Activated CD4-positive, alpha-beta T cell treated with anti-CD3 and anti-CD28 coated beads, Interleukin-2, amount 10 ng/mL, durations not matched to agents 7 days and 5 days (primary cell): ENCODE data around the gene PCDHB1. TPM values are rescaled to one million over a fixed set of nuclear protein-coding genes. Genes with fewer than 3 reads are reported as not detected.
"Not testable (repeated sequence)": the region's sequence is repeated elsewhere in the genome, so short reads cannot be mapped to it uniquely, and the experiment has no call there.

Experiments
- CTCF ChIA-PET: fragments of 350-600 bp; sonication (Branson Sonifier 250); formaldehyde crosslinking; loops from one replicate; lab custom pipeline; 2021; ENCODE audit warnings: antibody characterized with exemption; lab: Charles Lee
- POLR2A ChIA-PET: fragments of 350-600 bp; sonication (Branson Sonifier 250); formaldehyde crosslinking; loops from one replicate; lab custom pipeline; 2021; ENCODE audit warnings: antibody characterized with exemption; lab: Charles Lee
- DNase-seq: peaks from one replicate; pipeline ENCODE4 v3.0.0-alpha.2; 2020
- H3K27ac Mint-ChIP-seq: one replicate; pipeline ENCODE4 v1.8.0; 2021; ENCODE audit warnings: mild to moderate bottlenecking, moderate library complexity, mixed read lengths
- H3K27me3 Mint-ChIP-seq: one replicate; pipeline ENCODE4 v1.8.0; 2021; ENCODE audit warnings: mixed read lengths
- H3K36me3 Mint-ChIP-seq: one replicate; pipeline ENCODE4 v1.8.0; 2021; ENCODE audit warnings: low read depth, mixed read lengths
- H3K4me1 Mint-ChIP-seq: one replicate; pipeline ENCODE4 v1.8.0; 2021; ENCODE audit warnings: mixed read lengths
- H3K4me3 Mint-ChIP-seq: one replicate; pipeline ENCODE4 v1.8.0; 2021; ENCODE audit warnings: mild to moderate bottlenecking, moderate library complexity, mixed read lengths
- H3K9me3 Mint-ChIP-seq: one replicate; pipeline ENCODE4 v1.8.0; 2021; ENCODE audit warnings: mixed read lengths
- total RNA-seq, 2 experiments: library from RNA; stranded (reverse); gene quantifications; one replicate each; pipeline ENCODE4 v1.2.3, GENCODE V29; 2021

PCDHB1 gene
- total RNA-seq, 2 experiments from 2014 or later = not detected

- CTCF ChIA-PET = no interaction called here
- H3K36me3 Mint-ChIP-seq = no peaks in the 10 kb centered on the region
- H3K27me3 Mint-ChIP-seq = no peaks in the 10 kb centered on the region
- DNase-seq = no peak
- no peak overlapping the region for H3K4me3 Mint-ChIP-seq
- no peak overlapping the region for H3K27ac Mint-ChIP-seq
- H3K9me3 Mint-ChIP-seq = no peaks in the 10 kb centered on the region
- POLR2A ChIA-PET = no interaction called here
- H3K4me1 Mint-ChIP-seq = no peaks in the 10 kb centered on the region
Measured at GRCh38 chr5:141039061-141039460, 12.1 kb upstream of the PCDHB1 start.

- Mint-ChIP-seq H3K4me3 (no peak overlapping the region), H3K27me3 (no peaks in the 10 kb centered on the region), H3K4me1 (no peaks in the 10 kb centered on the region), H3K27ac (no peak overlapping the region), H3K36me3 (no peaks in the 10 kb centered on the region), H3K9me3 (no peaks in the 10 kb centered on the region)
- DNase-seq = no peak
- CTCF ChIA-PET = no interaction called here
- POLR2A ChIA-PET = no interaction called here
Measured at GRCh38 chr5:141039517-141039916, 11.7 kb upstream of the PCDHB1 start.

- POLR2A ChIA-PET = no interaction called here
- no peaks in the 10 kb centered on the region for H3K27me3 Mint-ChIP-seq
- H3K36me3 Mint-ChIP-seq = no peaks in the 10 kb centered on the region
- H3K4me3 Mint-ChIP-seq = no peak overlapping the region
- no peak overlapping the region for H3K27ac Mint-ChIP-seq
- no peak for DNase-seq
- no peaks in the 10 kb centered on the region for H3K4me1 Mint-ChIP-seq
- CTCF ChIA-PET = no interaction called here
- no peaks in the 10 kb centered on the region for H3K9me3 Mint-ChIP-seq
Measured at GRCh38 chr5:141040093-141040770, 10.9 kb upstream of the PCDHB1 start.

- H3K4me1 Mint-ChIP-seq = no peaks in the 10 kb centered on the region
- peak; percentile 82 for DNase-seq
- POLR2A ChIA-PET = interaction anchor here (0.7 kb wide), 1 partner anchor 321 kb away, joined by 3 read pairs; no protein-coding TSS in a partner anchor
- no peak overlapping the region for H3K4me3 Mint-ChIP-seq
- CTCF ChIA-PET = no interaction called here
- H3K27ac Mint-ChIP-seq = no peak overlapping the region
- H3K27me3 Mint-ChIP-seq = no peaks in the 10 kb centered on the region
- H3K36me3 Mint-ChIP-seq = no peaks in the 10 kb centered on the region
- no peaks in the 10 kb centered on the region for H3K9me3 Mint-ChIP-seq
Measured at GRCh38 chr5:141040771-141041426, 10.3 kb upstream of the PCDHB1 start.

- CTCF ChIA-PET = no interaction called here
- no peak for DNase-seq
- H3K27me3 Mint-ChIP-seq = no peaks in the 10 kb centered on the region
Measured at GRCh38 chr5:141041427-141041785, 9.8 kb upstream of the PCDHB1 start.

GRCh38 chr5:141042555-141042954 lies 8.6 kb upstream of the PCDHB1 start:
- H3K36me3 Mint-ChIP-seq = no peaks in the 10 kb centered on the region
- CTCF ChIA-PET = no interaction called here
- H3K9me3 Mint-ChIP-seq = no peaks in the 10 kb centered on the region
- POLR2A ChIA-PET = no interaction called here
- H3K4me3 Mint-ChIP-seq = no peak overlapping the region
- DNase-seq = no peak
- H3K27me3 Mint-ChIP-seq = no peaks in the 10 kb centered on the region
- no peaks in the 10 kb centered on the region for H3K4me1 Mint-ChIP-seq
- no peak overlapping the region for H3K27ac Mint-ChIP-seq

More at GRCh38 chr5:141041427-141041785, 9.8 kb upstream of the PCDHB1 start:
- Mint-ChIP-seq H3K36me3 (no peaks in the 10 kb centered on the region), H3K27ac (no peak overlapping the region), H3K4me1 (no peaks in the 10 kb centered on the region), H3K9me3 (no peaks in the 10 kb centered on the region), H3K4me3 (no peak overlapping the region)
- POLR2A ChIA-PET = interaction anchor here (0.7 kb wide), 1 partner anchor 321 kb away, joined by 3 read pairs; no protein-coding TSS in a partner anchor

- Mint-ChIP-seq H3K4me3 (no peak overlapping the region), H3K27ac (no peak overlapping the region), H3K27me3 (peaks cover 7% of the 10 kb centered on the region), H3K36me3 (no peaks in the 10 kb centered on the region), H3K9me3 (peaks cover 10% of the 10 kb centered on the region), H3K4me1 (peaks cover 2% of the 10 kb centered on the region)
- no peak for DNase-seq
- ChIA-PET POLR2A (no interaction called here), CTCF (no interaction called here)
Measured at GRCh38 chr5:141051521-141051866, 320 bp downstream of the PCDHB1 start.

- no peak overlapping the region for H3K4me3 Mint-ChIP-seq
- H3K4me1 Mint-ChIP-seq = no peaks in the 10 kb centered on the region
- CTCF ChIA-PET = interaction anchor here (0.7 kb wide), 1 partner anchor 838 kb away, joined by 3 read pairs; no protein-coding TSS in a partner anchor
- peaks cover 2% of the 10 kb centered on the region for H3K9me3 Mint-ChIP-seq
- POLR2A ChIA-PET = no interaction called here
- H3K36me3 Mint-ChIP-seq = no peaks in the 10 kb centered on the region
- no peak overlapping the region for H3K27ac Mint-ChIP-seq
- peaks cover 2% of the 10 kb centered on the region for H3K27me3 Mint-ChIP-seq
- no peak for DNase-seq
Measured at GRCh38 chr5:141077826-141078225, 26.7 kb downstream of the PCDHB1 start.

- H3K27ac Mint-ChIP-seq = no peak overlapping the region
- H3K36me3 Mint-ChIP-seq = no peaks in the 10 kb centered on the region
- H3K4me3 Mint-ChIP-seq = no peak overlapping the region
- ChIA-PET POLR2A (no interaction called here), CTCF (no interaction called here)
- H3K27me3 Mint-ChIP-seq = no peaks in the 10 kb centered on the region
- H3K4me1 Mint-ChIP-seq = peaks cover 2% of the 10 kb centered on the region
- no peaks in the 10 kb centered on the region for H3K9me3 Mint-ChIP-seq
- DNase-seq = no peak
Measured at GRCh38 chr5:141082228-141082627, 31.1 kb downstream of the PCDHB1 start.

- H3K36me3 Mint-ChIP-seq = no peaks in the 10 kb centered on the region
- CTCF ChIA-PET = no interaction called here
- POLR2A ChIA-PET = no interaction called here
- H3K4me3 Mint-ChIP-seq = peak overlapping the region; percentile 62
- no peak overlapping the region for H3K27ac Mint-ChIP-seq
- H3K9me3 Mint-ChIP-seq = no peaks in the 10 kb centered on the region
- DNase-seq = peak; percentile 32
- peaks cover 2% of the 10 kb centered on the region for H3K4me1 Mint-ChIP-seq
- H3K27me3 Mint-ChIP-seq = no peaks in the 10 kb centered on the region
Measured at GRCh38 chr5:141084487-141084989, 33.4 kb downstream of the PCDHB1 start.

GRCh38 chr5:141094481-141095262 lies 43.5 kb downstream of the PCDHB1 start, which contains the start of gene PCDHB2:
TSS of gene PCDHB2 (plus strand) at chr5:141094615. CDS start at chr5:141094791, 176 bp downstream.
- Mint-ChIP-seq H3K4me1 (no peaks in the 10 kb centered on the region), H3K36me3 (peaks cover 2% of the 10 kb centered on the region), H3K9me3 (peaks cover 12% of the 10 kb centered on the region), H3K27me3 (peaks cover 14% of the 10 kb centered on the region), H3K27ac (no peak within 1 kb of the TSS), H3K4me3 (no peak within 1 kb of the TSS)
- DNase-seq = no peak
- ChIA-PET POLR2A (no interaction called here), CTCF (no interaction called here)

GRCh38 chr5:141095263-141095641 lies 44.1 kb downstream of the PCDHB1 start:
- Mint-ChIP-seq H3K36me3 (peaks cover 2% of the 10 kb centered on the region), H3K9me3 (peaks cover 14% of the 10 kb centered on the region), H3K27ac (no peak overlapping the region), H3K27me3 (peaks cover 14% of the 10 kb centered on the region), H3K4me3 (no peak overlapping the region), H3K4me1 (no peaks in the 10 kb centered on the region)
- DNase-seq = no peak
- ChIA-PET CTCF (no interaction called here), POLR2A (no interaction called here)

GRCh38 chr5:141096181-141096580 lies 45.0 kb downstream of the PCDHB1 start:
- DNase-seq, CTCF ChIA-PET, POLR2A ChIA-PET: not testable (repeated sequence)

More at GRCh38 chr5:141096181-141096580, 45.0 kb downstream of the PCDHB1 start:
- H3K4me3 Mint-ChIP-seq, H3K27ac Mint-ChIP-seq, H3K4me1 Mint-ChIP-seq, H3K36me3 Mint-ChIP-seq: not testable (repeated sequence)
- peaks cover 21% of the 10 kb centered on the region for H3K9me3 Mint-ChIP-seq
- peaks cover 16% of the 10 kb centered on the region for H3K27me3 Mint-ChIP-seq
